Right renal pelvis (tissue), 4 donors: ENCODE data around the gene ZNF148. TPM values are rescaled to one million over a fixed set of nuclear protein-coding genes. Genes with fewer than 3 reads are reported as not detected.
A peak's percentile ranks its signal among the peaks of the same experiment; 100 is the strongest.

Experiments
- DNase-seq, 4 donors: peaks; one replicate each; pipeline ENCODE4 v3.0.0-alpha.2; 2013; ENCODE audit warnings: low read depth in 4 of 4, low spot score in 3 of 4, missing footprints in 1 of 4
- polyA plus RNA-seq, 4 donors: library from polyadenylated mRNA; unstranded; fragments of 120-200 nt; gene quantifications; one replicate each; pipeline ENCODE4 v1.2.1, GENCODE V29; 2013; ENCODE audit not compliant: insufficient read length in 4 of 4

ZNF148 gene
- polyA plus RNA-seq, 4 donors: 37.8 to 49.8 (median 48.7) TPM

- no peak for DNase-seq
Measured at GRCh38 chr3:125194061-125194848, 180.9 kb downstream of the ZNF148 start.

DNA sequence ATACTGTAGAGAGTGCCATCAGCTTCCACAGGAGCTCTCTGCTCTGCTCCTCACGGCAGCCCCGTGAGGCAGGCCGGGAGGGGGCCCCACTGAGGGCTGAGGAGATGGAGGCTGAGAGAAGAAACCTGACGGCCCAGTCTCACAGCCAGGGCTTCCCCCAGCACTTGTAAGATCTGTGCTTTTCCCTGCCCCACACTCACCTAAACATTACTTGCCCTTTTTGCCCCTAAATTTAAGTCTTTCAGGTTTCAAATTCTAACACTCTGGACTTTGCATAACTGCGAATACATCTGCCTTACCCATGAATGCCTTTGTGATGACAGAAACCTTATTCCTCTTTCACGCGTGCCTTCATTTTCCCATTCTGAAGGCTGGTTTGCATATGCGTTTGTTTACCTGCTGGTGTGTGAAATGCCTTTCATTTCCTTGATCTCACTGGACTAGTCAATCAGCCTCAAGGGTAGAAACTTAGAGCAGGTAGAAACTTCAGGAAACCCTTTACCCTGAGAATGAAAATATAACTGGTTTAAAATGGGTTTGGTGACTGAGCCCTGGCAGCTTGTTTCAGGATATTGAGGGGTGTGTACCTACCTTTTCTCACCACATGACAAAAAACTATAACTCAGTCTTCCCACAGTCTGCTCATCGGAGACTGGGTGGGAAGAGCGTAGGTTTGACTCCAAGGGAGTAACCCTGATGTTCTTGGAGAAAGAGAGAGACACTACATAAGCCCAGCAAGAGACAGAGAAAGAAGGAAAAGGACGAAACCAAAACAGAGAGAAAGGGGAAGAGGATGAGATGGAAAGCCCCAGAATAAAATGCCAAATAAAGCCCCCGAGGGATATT is 182.7 kb downstream of the ZNF148 start:
- DNase-seq: no peak

GRCh38 chr3:125191730-125192129 is 183.4 kb downstream of the ZNF148 start:
- no peak for DNase-seq

DNA sequence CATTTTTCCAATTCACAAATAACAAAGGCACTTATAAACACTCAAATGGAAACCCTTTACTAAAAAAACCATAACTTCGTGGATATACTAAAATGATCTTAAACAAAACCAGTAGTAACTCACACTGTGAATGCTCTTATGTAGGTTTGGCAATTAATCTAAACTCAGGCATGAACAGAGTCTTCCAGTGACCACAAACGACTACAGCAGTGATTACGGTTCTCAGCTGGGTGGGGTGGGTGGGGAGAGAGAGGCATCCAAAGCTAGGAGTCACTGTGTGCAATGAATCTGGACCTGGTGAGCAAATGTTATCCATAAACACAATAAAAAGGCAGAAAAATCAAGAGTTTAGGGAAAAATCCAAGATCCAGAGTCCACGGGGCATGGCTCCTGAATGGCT is 183.9 kb downstream of the ZNF148 start:
- DNase-seq: no peak

DNA sequence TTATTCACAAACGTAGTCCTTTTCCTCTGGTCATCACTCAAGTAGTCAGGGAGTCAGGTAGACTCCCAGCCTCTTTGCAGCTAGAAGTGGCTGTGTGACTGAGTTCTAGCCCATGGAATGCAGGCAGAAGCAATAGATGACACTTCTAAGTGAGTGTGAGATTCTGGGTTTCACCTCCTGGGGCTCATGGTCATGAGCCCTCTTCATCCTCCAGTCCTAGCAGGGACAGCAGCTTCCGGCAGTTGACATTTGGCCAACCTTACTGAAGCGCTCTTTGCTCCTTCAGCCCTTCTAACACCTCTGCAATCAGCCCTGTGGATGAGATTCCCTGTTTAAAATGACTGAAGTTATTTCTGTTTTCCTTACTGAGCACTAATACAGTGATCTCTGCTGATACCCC is 184.3 kb downstream of the ZNF148 start:
- DNase-seq: no peak

- DNase-seq: no peak
Measured at GRCh38 chr3:125189378-125190165, 185.6 kb downstream of the ZNF148 start.

GRCh38 chr3:125188955-125189354 is 186.2 kb downstream of the ZNF148 start:
- no peak for DNase-seq

- no peak for DNase-seq
Measured at GRCh38 chr3:125187599-125187910, 187.6 kb downstream of the ZNF148 start.

GRCh38 chr3:125186800-125187598 is 188.1 kb downstream of the ZNF148 start:
- no peak for DNase-seq

DNA sequence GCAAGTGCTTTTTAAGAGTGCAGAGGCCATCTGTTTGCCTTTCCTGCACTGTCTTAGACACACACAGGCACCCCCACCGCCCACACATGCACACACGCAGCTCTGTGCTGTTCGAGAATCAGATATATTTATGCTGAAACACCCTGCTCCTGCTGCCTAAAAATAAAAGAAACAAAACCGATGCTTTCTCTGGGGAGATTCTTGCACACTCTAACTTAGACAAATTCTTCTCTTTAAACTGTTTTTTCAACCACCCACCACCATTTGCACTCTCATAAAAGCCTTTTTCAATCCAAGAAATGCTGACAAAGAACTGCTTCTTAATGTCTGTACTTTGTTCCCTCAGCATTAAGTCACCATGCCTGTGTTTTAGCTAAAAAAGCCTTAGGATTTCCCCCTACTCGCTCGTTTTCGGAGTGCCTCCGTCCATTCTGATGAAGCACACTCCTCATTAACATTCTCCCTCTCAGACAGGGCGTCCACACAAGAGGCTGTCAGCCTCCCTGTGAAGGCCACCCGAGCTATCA is 188.8 kb downstream of the ZNF148 start:
- peak in 1 of 4 donors; percentile 55 for DNase-seq

- no peak for DNase-seq
Measured at GRCh38 chr3:125185805-125186204, 189.3 kb downstream of the ZNF148 start.

GRCh38 chr3:125179884-125180240 is 195.3 kb downstream of the ZNF148 start:
- no peak for DNase-seq

- no peak for DNase-seq
Measured at GRCh38 chr3:125179143-125179883, 195.8 kb downstream of the ZNF148 start.

GRCh38 chr3:125177746-125178145 is 197.4 kb downstream of the ZNF148 start:
- no peak for DNase-seq

Other genes with a start within 250 kb of the ZNF148 start
- gene SLC12A8, start 162.6 kb downstream of the ZNF148 start, polyA plus RNA-seq: 1 to 10 TPM; 5.6 to 6.9 (median 6.1) TPM
- gene SNX4, start 144.9 kb upstream of the ZNF148 start, polyA plus RNA-seq: 10 to 100 TPM; 65.5 to 81.0 (median 71.2) TPM
- gene OSBPL11, start 220.2 kb upstream of the ZNF148 start, polyA plus RNA-seq: 10 to 100 TPM; 20.1 to 25.3 (median 24.8) TPM